Adipocyte (in vitro differentiated cells): ENCODE results near the gene KLHL24.
"Not testable (repeated sequence)": the region's sequence is repeated elsewhere in the genome, so short reads cannot be mapped to it uniquely, and the experiment has no call there.

Source experiments
- DNase-seq: peaks from one replicate; pipeline ENCODE4 v3.0.0-alpha.2; 2015; ENCODE audit warnings: low read depth
- H3K27me3 ChIP-seq: replicated peaks from 2 replicates; pipeline ENCODE4 v1.7.0; 2013; ENCODE audit warnings: mild to moderate bottlenecking, low read length, moderate library complexity; ENCODE audit not compliant: control insufficient read depth, insufficient read depth
- H3K36me3 ChIP-seq: 2 replicates; pipeline ENCODE4 v1.7.0; 2013; ENCODE audit warnings: low read length, mild to moderate bottlenecking, moderate library complexity; ENCODE audit not compliant: control insufficient read depth, insufficient read depth, severe bottlenecking
- H3K4me1 ChIP-seq: 2 replicates; pipeline ENCODE4 v1.7.0; 2013; ENCODE audit warnings: mild to moderate bottlenecking, low read length, moderate library complexity; ENCODE audit not compliant: control insufficient read depth, insufficient read depth
- H3K4me3 ChIP-seq: 2 replicates; pipeline ENCODE4 v1.7.0; 2013; ENCODE audit warnings: mild to moderate bottlenecking, low read length, moderate library complexity
- H3K9ac ChIP-seq: 2 replicates; pipeline ENCODE4 v1.7.0; 2013; ENCODE audit warnings: mild to moderate bottlenecking, low read length, moderate library complexity
- H3K9me3 ChIP-seq: 2 replicates; pipeline ENCODE4 v1.7.0; 2013; ENCODE audit warnings: mild to moderate bottlenecking, low read length, moderate library complexity; ENCODE audit not compliant: control insufficient read depth

Gene KLHL24

GRCh38 chr3:183618542-183618941, 16.9 kb upstream of the KLHL24 start:
- Histone ChIP-seq H3K9ac (no peak overlapping the region), H3K4me1 (peaks cover 7% of the 10 kb centered on the region), H3K27me3 (peaks cover 25% of the 10 kb centered on the region), H3K4me3 (no peak overlapping the region), H3K9me3 (peaks cover 3% of the 10 kb centered on the region), H3K36me3 (no peaks in the 10 kb centered on the region)
- no peak for DNase-seq

GRCh38 chr3:183619010-183619409, 16.4 kb upstream of the KLHL24 start:
- no peak for DNase-seq
- Histone ChIP-seq H3K9me3 (peaks cover 3% of the 10 kb centered on the region), H3K4me1 (peaks cover 2% of the 10 kb centered on the region), H3K36me3 (no peaks in the 10 kb centered on the region), H3K9ac (no peak overlapping the region), H3K4me3 (no peak overlapping the region), H3K27me3 (peaks cover 25% of the 10 kb centered on the region)

- Histone ChIP-seq H3K27me3 (peaks cover 25% of the 10 kb centered on the region), H3K4me3 (no peak overlapping the region), H3K36me3 (no peaks in the 10 kb centered on the region), H3K4me1 (no peaks in the 10 kb centered on the region), H3K9ac (no peak overlapping the region), H3K9me3 (peaks cover 3% of the 10 kb centered on the region)
- no peak for DNase-seq
These were observed 15.7 kb upstream of the KLHL24 start for GRCh38 chr3:183619624-183620251.

GRCh38 chr3:183620252-183620628, 15.2 kb upstream of the KLHL24 start:
- peaks cover 25% of the 10 kb centered on the region for H3K27me3 ChIP-seq
- H3K9ac ChIP-seq: no peak overlapping the region
- no peak overlapping the region for H3K4me3 ChIP-seq
- H3K9me3 ChIP-seq: peaks cover 3% of the 10 kb centered on the region
- no peaks in the 10 kb centered on the region for H3K4me1 ChIP-seq
- no peaks in the 10 kb centered on the region for H3K36me3 ChIP-seq
- DNase-seq: no peak

GRCh38 chr3:183622473-183622872, 12.9 kb upstream of the KLHL24 start:
- H3K4me3 ChIP-seq, H3K9ac ChIP-seq, DNase-seq, H3K9me3 ChIP-seq, H3K4me1 ChIP-seq, H3K27me3 ChIP-seq, H3K36me3 ChIP-seq: not testable (repeated sequence)

GRCh38 chr3:183626877-183627594, 8.4 kb upstream of the KLHL24 start:
- peak; percentile 15 for DNase-seq
- H3K9ac ChIP-seq: no peak overlapping the region
- H3K4me1 ChIP-seq: peaks cover 9% of the 10 kb centered on the region
- H3K9me3 ChIP-seq: no peaks in the 10 kb centered on the region
- no peak overlapping the region for H3K4me3 ChIP-seq
- no peaks in the 10 kb centered on the region for H3K27me3 ChIP-seq
- H3K36me3 ChIP-seq: no peaks in the 10 kb centered on the region

- no peak for DNase-seq
- Histone ChIP-seq H3K4me3 (no peak overlapping the region), H3K27me3 (no peaks in the 10 kb centered on the region), H3K9me3 (no peaks in the 10 kb centered on the region), H3K9ac (no peak overlapping the region), H3K36me3 (no peaks in the 10 kb centered on the region), H3K4me1 (peaks cover 9% of the 10 kb centered on the region)
These were observed 5.7 kb upstream of the KLHL24 start for GRCh38 chr3:183629546-183630301.

GRCh38 chr3:183631715-183632114, 3.7 kb upstream of the KLHL24 start:
- Histone ChIP-seq H3K4me1 (peaks cover 7% of the 10 kb centered on the region), H3K36me3 (no peaks in the 10 kb centered on the region), H3K27me3 (no peaks in the 10 kb centered on the region), H3K9me3 (no peaks in the 10 kb centered on the region), H3K4me3 (no peak overlapping the region), H3K9ac (no peak overlapping the region)
- no peak for DNase-seq

GRCh38 chr3:183632725-183633124, 2.7 kb upstream of the KLHL24 start:
- DNase-seq, H3K9ac ChIP-seq, H3K9me3 ChIP-seq, H3K27me3 ChIP-seq, H3K4me3 ChIP-seq, H3K4me1 ChIP-seq, H3K36me3 ChIP-seq: not testable (repeated sequence)

GRCh38 chr3:183634707-183635106, 716 bp upstream of the KLHL24 start:
- peak overlapping the region; percentile 96 for H3K4me3 ChIP-seq
- no peaks in the 10 kb centered on the region for H3K9me3 ChIP-seq
- peaks cover 9% of the 10 kb centered on the region for H3K4me1 ChIP-seq
- H3K9ac ChIP-seq: peak overlapping the region; percentile 94
- no peaks in the 10 kb centered on the region for H3K36me3 ChIP-seq
- H3K27me3 ChIP-seq: no peaks in the 10 kb centered on the region
- DNase-seq: no peak

GRCh38 chr3:183635107-183635430, 354 bp upstream of the KLHL24 start:
- Histone ChIP-seq H3K4me3 (peak overlapping the region; percentile 96), H3K36me3 (no peaks in the 10 kb centered on the region), H3K9me3 (no peaks in the 10 kb centered on the region), H3K27me3 (no peaks in the 10 kb centered on the region), H3K9ac (peak overlapping the region; percentile 94), H3K4me1 (peaks cover 9% of the 10 kb centered on the region)
- DNase-seq: no peak
